Cardiac fibroblast (primary cell): ENCODE measurements around the gene CPVL.

Experiments
- DNase-seq, 2 donors: peaks; one replicate each; pipeline versions ENCODE4 v3.0.0 to v3.0.0-alpha.2; 2010; ENCODE audit warnings: low read depth in 2 of 2
- H3K4me3 ChIP-seq, 2 donors: replicated peaks in 1 of 2; 1 replicate in 1 of 2; 2 replicates in 1 of 2; pipeline ENCODE4 v1.5.1; 2011; ENCODE audit warnings: low read depth in 2 of 2, low read length in 2 of 2, mild to moderate bottlenecking in 2 of 2, moderate library complexity in 1 of 2
- TF ChIP-seq, protein P1 (sequence below): IDR thresholded peaks from one replicate; pipeline ENCODE4 v1.5.1; 2011; ENCODE audit warnings: low read depth, mild to moderate bottlenecking, low read length, inconsistent platforms

The CPVL gene

DNA sequence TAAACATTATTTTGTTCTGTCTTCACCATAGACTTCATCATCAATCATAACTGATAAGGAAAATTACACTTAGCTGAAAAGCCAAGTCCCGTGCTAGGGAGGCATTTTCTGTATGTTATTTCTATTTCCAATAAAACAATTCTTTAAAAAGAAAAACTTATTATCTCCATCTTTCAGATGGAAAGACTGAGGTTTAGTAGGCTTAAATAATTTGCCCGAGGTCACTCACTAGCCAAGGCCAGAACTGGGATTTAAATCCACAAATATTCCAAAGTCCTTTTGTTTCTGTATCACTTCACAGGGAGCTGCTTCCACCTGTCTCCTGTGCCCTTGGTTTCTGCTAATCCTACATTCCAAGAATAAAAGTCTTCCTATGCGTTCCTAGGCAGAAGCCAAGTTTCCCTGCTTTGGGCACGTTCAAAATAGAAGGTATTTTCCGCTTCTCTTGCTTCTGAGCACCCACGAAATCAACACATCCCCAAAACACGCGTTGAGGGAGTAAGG is 732 bp downstream of the CPVL start:
- no peak for DNase-seq
- TF ChIP-seq, protein P1, sequence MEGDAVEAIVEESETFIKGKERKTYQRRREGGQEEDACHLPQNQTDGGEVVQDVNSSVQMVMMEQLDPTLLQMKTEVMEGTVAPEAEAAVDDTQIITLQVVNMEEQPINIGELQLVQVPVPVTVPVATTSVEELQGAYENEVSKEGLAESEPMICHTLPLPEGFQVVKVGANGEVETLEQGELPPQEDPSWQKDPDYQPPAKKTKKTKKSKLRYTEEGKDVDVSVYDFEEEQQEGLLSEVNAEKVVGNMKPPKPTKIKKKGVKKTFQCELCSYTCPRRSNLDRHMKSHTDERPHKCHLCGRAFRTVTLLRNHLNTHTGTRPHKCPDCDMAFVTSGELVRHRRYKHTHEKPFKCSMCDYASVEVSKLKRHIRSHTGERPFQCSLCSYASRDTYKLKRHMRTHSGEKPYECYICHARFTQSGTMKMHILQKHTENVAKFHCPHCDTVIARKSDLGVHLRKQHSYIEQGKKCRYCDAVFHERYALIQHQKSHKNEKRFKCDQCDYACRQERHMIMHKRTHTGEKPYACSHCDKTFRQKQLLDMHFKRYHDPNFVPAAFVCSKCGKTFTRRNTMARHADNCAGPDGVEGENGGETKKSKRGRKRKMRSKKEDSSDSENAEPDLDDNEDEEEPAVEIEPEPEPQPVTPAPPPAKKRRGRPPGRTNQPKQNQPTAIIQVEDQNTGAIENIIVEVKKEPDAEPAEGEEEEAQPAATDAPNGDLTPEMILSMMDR: no peak
- H3K4me3 ChIP-seq: no peak overlapping the region

DNA sequence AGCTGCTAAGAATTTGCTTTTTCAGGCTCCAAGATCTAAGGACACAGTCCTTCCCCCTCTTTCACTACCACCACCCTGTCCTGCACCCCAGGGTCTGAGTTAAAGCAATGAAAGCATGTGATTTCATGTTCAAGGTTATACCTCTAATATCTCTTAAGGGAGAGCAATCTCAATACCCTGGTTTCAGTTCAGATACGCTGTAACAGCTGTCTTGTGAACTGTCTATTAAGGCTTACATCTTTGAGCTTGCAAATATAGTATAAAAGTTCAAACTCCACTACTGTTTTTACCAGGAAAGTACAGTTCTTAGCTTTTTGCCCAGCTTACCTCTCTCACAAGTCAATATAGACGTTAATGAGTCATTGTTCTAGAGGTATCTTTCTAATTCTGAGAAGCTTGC is 2.6 kb downstream of the CPVL start:
- H3K4me3 ChIP-seq: no peak overlapping the region
- TF ChIP-seq, protein P1: no peak
- DNase-seq: no peak

DNA sequence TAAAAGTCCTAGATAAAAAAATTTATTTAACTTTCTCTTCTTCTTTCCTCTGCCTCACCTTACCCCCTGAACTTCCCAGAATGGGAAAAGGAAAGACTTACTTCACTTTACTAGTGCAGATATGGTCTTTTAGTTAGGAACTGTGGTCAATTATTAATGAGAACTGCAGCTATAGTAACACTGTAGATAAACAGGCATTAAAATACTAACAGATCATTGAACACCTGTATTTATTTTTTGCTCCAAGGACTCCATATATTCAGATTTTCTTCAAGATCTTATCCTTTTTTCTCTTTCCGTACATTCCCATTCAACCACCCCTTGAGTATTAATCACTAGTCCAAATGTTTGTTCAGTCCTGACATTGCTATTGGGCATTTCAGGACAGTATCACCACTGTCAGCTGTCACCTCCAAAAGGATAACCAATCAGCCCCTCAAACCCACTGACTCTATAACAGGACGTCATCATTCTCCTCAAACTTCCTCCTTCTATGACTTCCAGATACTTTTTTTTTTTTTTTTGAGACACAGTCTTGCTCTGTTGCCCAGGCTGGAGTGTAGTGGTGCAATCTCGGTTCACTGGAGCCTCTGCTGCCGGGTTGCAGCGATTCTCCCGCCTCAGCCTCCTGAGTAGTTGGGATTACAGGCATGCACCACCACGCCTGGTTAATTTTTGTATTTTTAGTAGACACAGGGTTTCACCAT is 4.2 kb downstream of the CPVL start:
- TF ChIP-seq, protein P1: no peak
- H3K4me3 ChIP-seq: no peak overlapping the region
- DNase-seq: no peak

DNA sequence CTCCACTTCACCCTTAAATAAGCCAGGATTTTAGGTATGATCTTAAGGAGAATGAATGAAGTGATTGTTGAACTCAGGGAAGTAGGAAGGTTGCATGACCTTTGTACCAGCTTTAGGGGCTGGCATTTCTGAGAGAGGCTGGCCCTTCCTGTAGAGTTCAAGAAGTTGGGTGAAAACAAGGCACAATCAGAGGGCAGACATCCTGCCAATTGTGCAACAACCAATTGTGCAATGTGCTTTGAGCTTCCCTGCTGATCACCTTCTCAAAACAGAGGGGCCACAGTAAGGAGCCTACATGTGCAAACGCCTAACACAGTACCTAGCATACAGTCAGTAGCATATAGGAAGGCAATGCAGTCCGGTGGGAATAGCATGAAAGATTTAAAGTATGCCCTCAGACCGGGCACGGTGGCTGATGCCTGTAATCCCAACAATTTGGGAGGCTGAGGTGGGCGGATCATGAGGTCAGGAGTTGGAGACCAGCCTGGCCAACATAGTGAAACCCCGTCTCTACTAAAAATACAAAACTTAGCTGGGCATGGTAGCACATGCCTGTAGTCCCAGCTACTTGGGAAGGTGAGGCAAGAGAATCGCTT is 5.4 kb downstream of the CPVL start:
- DNase-seq: no peak
- TF ChIP-seq, protein P1: no peak
- no peak overlapping the region for H3K4me3 ChIP-seq

DNA sequence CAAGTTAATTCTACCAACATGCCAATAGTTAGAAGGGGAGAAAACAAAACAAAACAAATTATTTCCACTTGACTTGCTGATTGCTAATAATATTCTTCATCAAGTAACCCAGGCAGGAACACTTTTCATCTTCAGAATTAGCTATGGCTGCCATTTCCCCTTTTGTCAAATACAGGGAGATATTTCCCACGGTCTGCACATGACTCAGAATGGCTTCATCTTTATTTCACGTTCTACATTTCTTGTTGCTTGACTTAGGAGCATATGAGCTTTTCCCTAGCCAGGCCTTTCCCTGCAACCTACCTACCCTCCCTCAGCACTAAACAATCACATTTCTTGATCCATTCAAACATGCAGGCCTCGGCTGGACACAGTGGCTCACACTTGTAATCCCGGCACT is 6.5 kb downstream of the CPVL start:
- H3K4me3 ChIP-seq: no peak overlapping the region
- peak in 1 of 2 donors; percentile 15 for DNase-seq
- TF ChIP-seq, protein P1: no peak

DNA sequence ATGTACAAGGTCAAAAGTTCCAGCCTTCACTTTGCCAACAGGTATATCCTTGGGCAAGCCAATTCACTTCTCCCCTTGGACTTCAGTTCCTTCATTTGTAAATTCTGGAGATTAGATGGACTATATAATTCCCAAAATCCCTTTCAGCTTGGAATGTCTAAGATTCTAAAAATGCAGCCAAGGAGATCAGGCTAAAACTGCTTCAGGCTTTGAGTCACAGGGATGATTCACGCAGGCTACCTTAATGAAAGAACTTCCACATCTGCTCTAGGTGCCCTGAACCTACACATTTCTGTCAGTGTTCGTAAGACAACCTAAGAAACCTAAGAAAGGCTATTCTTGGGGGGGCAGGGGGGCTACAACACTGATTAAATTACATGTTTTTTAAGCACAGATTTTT is 7.1 kb downstream of the CPVL start:
- TF ChIP-seq, protein P1: no peak
- DNase-seq: peak in 1 of 2 donors; percentile 35
- no peak overlapping the region for H3K4me3 ChIP-seq
